SH-SY5Y (cell line): ENCODE data around the gene BAIAP3.

ENCODE experiments used
- GATA2 ChIP-seq: IDR thresholded peaks from 2 replicates; pipeline ENCODE4 v1.6.1; 2011; ENCODE audit warnings: mild to moderate bottlenecking, low read depth, low read length
- GATA3 ChIP-seq: IDR thresholded peaks from 2 replicates; pipeline ENCODE4 v1.6.1; 2011; ENCODE audit warnings: low read depth, mild to moderate bottlenecking, low read length, moderate library complexity

- TF ChIP-seq GATA2 (no peak), GATA3 (no peak)
These were observed 8.2 kb upstream of the BAIAP3 start for GRCh38 chr16:1325261-1325660.
